GM19035 (cell line): ENCODE results near the gene CDHR5.
A peak's percentile ranks its signal among the peaks of the same experiment; 100 is the strongest.
"Not testable (repeated sequence)": the region's sequence is repeated elsewhere in the genome, so short reads cannot be mapped to it uniquely, and the experiment has no call there.

ENCODE experiments used
- ATAC-seq: cut with Tn5 transposase; IDR thresholded peaks from one replicate; pipeline ENCODE4 v1.9.1; 2021; ENCODE audit not compliant: unreplicated experiment

CDHR5 gene

GRCh38 chr11:589798-590197 lies 35.0 kb downstream of the CDHR5 start:
- no peak for ATAC-seq

- no peak for ATAC-seq
Measured at GRCh38 chr11:587978-588380, 36.8 kb downstream of the CDHR5 start.

GRCh38 chr11:587546-587945 lies 37.2 kb downstream of the CDHR5 start:
- no peak for ATAC-seq

GRCh38 chr11:586376-587316 lies 38.1 kb downstream of the CDHR5 start:
- no peak for ATAC-seq

GRCh38 chr11:584287-584686 lies 40.5 kb downstream of the CDHR5 start:
- ATAC-seq = no peak

GRCh38 chr11:581752-582151 lies 43.0 kb downstream of the CDHR5 start:
- no peak for ATAC-seq

GRCh38 chr11:581342-581741 lies 43.4 kb downstream of the CDHR5 start:
- ATAC-seq = no peak

- no peak for ATAC-seq
Measured at GRCh38 chr11:579830-580601, 44.7 kb downstream of the CDHR5 start.

GRCh38 chr11:578276-579035 lies 46.3 kb downstream of the CDHR5 start:
- ATAC-seq = no peak

- no peak for ATAC-seq
Measured at GRCh38 chr11:577611-577894, 47.2 kb downstream of the CDHR5 start.

GRCh38 chr11:576811-577610 lies 47.7 kb downstream of the CDHR5 start:
- no peak for ATAC-seq

- peak; percentile 86 for ATAC-seq
Measured at GRCh38 chr11:575996-576768, 48.6 kb downstream of the CDHR5 start, which contains the start of gene PHRF1. TSS of gene PHRF1 (plus strand) at chr11:576470. CDS start at chr11:581513, 5,043 bp downstream.

GRCh38 chr11:575313-575995 lies 49.3 kb downstream of the CDHR5 start:
- peak; percentile 28 for ATAC-seq

- no peak for ATAC-seq
Measured at GRCh38 chr11:574632-575312, 50.0 kb downstream of the CDHR5 start.

- ATAC-seq = not testable (repeated sequence)
Measured at GRCh38 chr11:574031-574570, 50.7 kb downstream of the CDHR5 start.

- no peak for ATAC-seq
Measured at GRCh38 chr11:573146-573759, 51.5 kb downstream of the CDHR5 start.

- ATAC-seq = no peak
Measured at GRCh38 chr11:571802-572185, 53.0 kb downstream of the CDHR5 start.
